HEK293T (cell line): ENCODE results near the gene TIMM22.

Source experiments
- ARNT ChIP-seq: fragments of 450-650 bp; IDR thresholded peaks from 2 replicates; pipeline ENCODE4 v1.6.1; 2017; ENCODE audit warnings: mild to moderate bottlenecking
- BHLHE40 ChIP-seq: fragments of 450-650 bp; IDR thresholded peaks from 2 replicates; pipeline ENCODE4 v1.6.1; 2016; ENCODE audit warnings: mild to moderate bottlenecking, moderate library complexity, borderline replicate concordance
- SUZ12 ChIP-seq: fragments of 450-650 bp; IDR thresholded peaks from 2 replicates; pipeline ENCODE4 v1.6.1; 2016; ENCODE audit warnings: mild to moderate bottlenecking
- TARDBP ChIP-seq: fragments of 450-650 bp; IDR thresholded peaks from 2 replicates; pipeline ENCODE4 v1.6.1; 2016
- ZNF384 ChIP-seq: fragments of 450-650 bp; IDR thresholded peaks from 2 replicates; pipeline ENCODE4 v1.6.1; 2016

DNA sequence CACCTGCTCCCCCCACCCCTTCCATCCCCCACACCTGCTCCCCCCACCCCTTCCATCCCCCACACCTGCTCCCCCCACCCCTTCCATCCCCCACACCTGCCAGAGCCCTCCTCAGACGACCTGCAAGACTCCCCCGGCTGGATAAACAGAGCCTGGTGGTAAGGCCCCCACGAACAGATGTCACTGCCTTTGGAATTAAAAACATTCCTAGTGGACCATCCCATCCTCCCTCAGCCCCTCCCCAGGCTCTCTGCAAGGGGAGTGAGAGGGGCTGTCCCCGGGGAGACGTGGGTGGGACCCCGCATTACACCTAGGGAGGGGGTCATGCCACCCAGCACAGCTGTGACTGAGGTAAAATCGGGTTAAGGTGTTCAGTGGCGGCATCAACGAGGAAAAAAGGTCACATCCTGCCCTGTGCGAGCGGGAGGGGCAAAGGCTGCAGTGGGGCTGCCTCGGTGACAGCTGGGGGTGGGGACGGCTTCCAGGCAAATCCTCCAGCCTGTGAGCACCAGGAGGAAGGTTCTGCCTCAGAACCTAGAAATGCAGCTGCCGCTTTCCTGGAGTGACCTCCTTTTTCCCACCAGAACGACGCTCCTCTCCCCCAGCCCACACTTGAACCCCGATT is 38.7 kb downstream of the TIMM22 start:
- TF ChIP-seq TARDBP (no peak), BHLHE40 (no peak), SUZ12 (no peak), ZNF384 (no peak), ARNT (no peak)
